ENCODE data around the gene LSM4. TPM values are rescaled to one million over a fixed set of nuclear protein-coding genes. Genes with fewer than 3 reads are reported as not detected.

The LSM4 gene
- total and polyA plus RNA-seq, 10 of the 15 experiments (the other 5 are each of a cell fraction or from before 2014, with no cell fraction given): 12.6 to 652 (median 217) TPM

GRCh38 chr19:18306888-18307260, 16.0 kb downstream of the LSM4 start:
- no peak for FAIRE-seq
- H3K9ac ChIP-seq (ENCODE audit: control insufficient read depth, insufficient read depth, low read length): no peak overlapping the region
- peaks cover 3 to 23% of the 10 kb centered on the region in 2 experiments; a peak in 3 of 4 replicates for H3K36me3 ChIP-seq (ENCODE audit: control insufficient read depth in 2 of 2, insufficient read depth in 2 of 2, low read length in 1 of 2)
- no peak overlapping the region; the same call in 1 of the 2 replicates for H3K4me3 ChIP-seq
- RAD21 ChIA-PET (ENCODE audit: unreplicated experiment): interaction anchor here (1.0 to 1.1 kb wide), 4 partner anchors 16 to 27 kb away, joined by 3 to 4 read pairs (median 3); partner anchors contain the start of gene LSM4
- H3K79me2 ChIP-seq (ENCODE audit: control insufficient read depth, insufficient read depth, low read length): peaks cover 20% of the 10 kb centered on the region
- WGBS (ENCODE audit: insufficient coverage, insufficient replicate concordance, low lambda C conversion rate, missing lambda C conversion rate): 2% methylated on average over 14 of the region's 14 CpGs
- no peak for DNase-seq (ENCODE audit: low read depth, low spot score)
- H3K27me3 ChIP-seq (replicated peaks in 1 of 2; ENCODE audit: control insufficient read depth in 2 of 2, insufficient read depth in 2 of 2, low read length in 1 of 2): no peaks in the 10 kb centered on the region
- POLR2A ChIA-PET: interaction anchor here (0.6 to 2.2 kb wide), 5 partner anchors 10 to 27 kb away, joined by 3 to 9 read pairs (median 3); partner anchors contain the start of genes JUND and LSM4
- no peak for ATAC-seq
- BruUV-seq (replicated peaks): no TSS peak
- CTCF ChIA-PET: interaction anchor here (0.7 to 1.0 kb wide), 2 partner anchors 22 to 27 kb away, joined by 3 to 9 read pairs; no protein-coding TSS in a partner anchor
- TF ChIP-seq CEBPB (IDR thresholded peaks at IDR 0.05; ENCODE audit: borderline replicate concordance in 1 of 2, low read depth in 2 of 2, low read length in 2 of 2) (no peak), ZNF274 (IDR thresholded peaks at IDR 0.05; ENCODE audit: insufficient read depth, insufficient read length) (no peak), SREBF2 (IDR thresholded peaks at IDR 0.05; ENCODE audit: low read length) (no peak), KDM1A (IDR thresholded peaks at IDR 0.05; ENCODE audit: borderline replicate concordance) (no peak), SKIL (IDR thresholded peaks at IDR 0.05; ENCODE audit: low read depth, poor library complexity, severe bottlenecking) (no peak), POLR2AphosphoS5 (IDR thresholded peaks at IDR 0.05; ENCODE audit: low read length) (no peak), BRCA1 (IDR thresholded peaks at IDR 0.05; ENCODE audit: low read depth, low read length) (no peak), BCL11A (IDR thresholded peaks at IDR 0.05; ENCODE audit: low read depth, low read length) (no peak), SMARCA5 (IDR thresholded peaks at IDR 0.05) (no peak), RELB (IDR thresholded peaks at IDR 0.05; ENCODE audit: low read depth) (no peak), EZH2 (IDR thresholded peaks at IDR 0.05; ENCODE audit: borderline replicate concordance, control insufficient read depth, low read depth, low read length) (no peak), TBL1XR1 (IDR thresholded peaks at IDR 0.05; ENCODE audit: low read depth, low read length) (no peak), ZBED1 (IDR thresholded peaks at IDR 0.05; ENCODE audit: borderline replicate concordance) (no peak), EP300 (IDR thresholded peaks at IDR 0.05; ENCODE audit: borderline replicate concordance in 1 of 2, control insufficient read depth in 1 of 2, low read depth in 2 of 2, low read length in 2 of 2) (no peak), CTCF (IDR thresholded peaks at IDR 0.05 in 2 of 3, conservative IDR thresholded peaks at IDR 0.05 in 1 of 3; ENCODE audit: control insufficient read depth in 2 of 3, extremely low read depth in 1 of 3, insufficient read depth in 1 of 3, low read depth in 3 of 3, low read length in 3 of 3) (no peak), MLLT1 (IDR thresholded peaks at IDR 0.05) (no peak)
- peak overlapping the region; percentile 56 for H3K27ac ChIP-seq (ENCODE audit: control insufficient read depth, insufficient read depth)
- H3K4me1 ChIP-seq (ENCODE audit: control insufficient read depth, insufficient read depth, low read length): peaks cover 22% of the 10 kb centered on the region
- in situ Hi-C loops (cut with MboI): no loop called here
- H3K9me3 ChIP-seq (replicated peaks; ENCODE audit: control insufficient read depth, insufficient read depth, low read length): no peaks in the 10 kb centered on the region
- H2AFZ ChIP-seq (ENCODE audit: control insufficient read depth, low read depth, low read length): no peak overlapping the region
- peak overlapping the region; percentile 32 for H3K4me2 ChIP-seq (ENCODE audit: control insufficient read depth, insufficient read depth)
- SMC1A ChIA-PET (ENCODE audit: uncharacterized antibody, unreplicated experiment): interaction anchor here (1.0 to 1.2 kb wide), 2 partner anchors 9 to 28 kb away, joined by 3 to 5 read pairs; no protein-coding TSS in a partner anchor
- intact Hi-C loops (cut with micrococcal nuclease; ENCODE audit: unreplicated experiment): no loop called here
- H4K20me1 ChIP-seq (ENCODE audit: control insufficient read depth, insufficient read depth): no peaks in the 10 kb centered on the region
